ENCODE results near the gene ASB18.

DNA sequence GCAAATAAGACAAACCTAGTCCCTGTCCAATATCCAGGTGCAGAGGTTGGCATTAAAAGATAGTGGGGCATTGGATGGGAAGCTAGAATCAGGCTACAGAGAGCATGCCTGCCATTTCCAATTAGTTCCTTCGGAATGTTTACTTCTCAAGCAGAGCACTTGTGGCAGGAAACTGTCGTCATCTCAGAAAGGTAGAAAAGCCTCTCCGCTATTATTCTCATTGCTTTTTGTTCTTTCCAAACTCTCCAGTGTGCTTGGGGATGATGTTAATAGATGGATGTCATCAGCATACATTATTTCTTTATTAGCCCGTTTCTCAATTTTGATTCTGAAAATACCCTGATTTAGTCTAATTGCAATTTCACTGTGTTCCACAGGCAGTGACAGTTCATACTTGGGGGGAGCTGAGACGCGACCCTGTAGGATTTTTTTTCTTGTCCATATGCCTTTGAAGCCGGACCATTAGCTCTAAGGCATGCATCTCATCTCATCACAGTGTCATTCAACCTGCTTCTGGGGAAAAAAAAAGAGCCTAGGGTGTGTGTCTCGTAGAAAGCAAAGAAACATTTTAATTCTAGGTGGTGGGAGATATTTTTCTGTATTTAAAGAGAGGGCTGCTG lies 7.7 kb downstream of the ASB18 start:
- no peak for TF ChIP-seq FOXP2 (optimal IDR thresholded peaks at IDR 0.05; ENCODE audit: control extremely low read depth, extremely low read length, insufficient read depth)
- no peak for TF ChIP-seq POLR2AphosphoS5 (IDR thresholded peaks at IDR 0.05; ENCODE audit: borderline replicate concordance, low read depth, low read length)
